GM21717 (cell line): ENCODE data around the gene TTC33.
"Not testable (repeated sequence)": the region's sequence is repeated elsewhere in the genome, so short reads cannot be mapped to it uniquely, and the experiment has no call there.

Experiments
- ATAC-seq: cut with Tn5 transposase; IDR thresholded peaks from one replicate; pipeline ENCODE4 v1.9.1; 2021; ENCODE audit warnings: mild to moderate bottlenecking, moderate library complexity; ENCODE audit not compliant: unreplicated experiment

The TTC33 gene

GRCh38 chr5:40656091-40656490 is 99.7 kb downstream of the TTC33 start:
- not testable (repeated sequence) for ATAC-seq

- no peak for ATAC-seq
Observed at GRCh38 chr5:40655138-40655537, 100.6 kb downstream of the TTC33 start.

GRCh38 chr5:40654377-40654991 is 101.3 kb downstream of the TTC33 start:
- ATAC-seq = no peak

GRCh38 chr5:40653221-40654022 is 102.3 kb downstream of the TTC33 start:
- ATAC-seq = no peak

GRCh38 chr5:40652441-40653220 is 103.1 kb downstream of the TTC33 start:
- no peak for ATAC-seq

- no peak for ATAC-seq
Observed at GRCh38 chr5:40651201-40651600, 104.6 kb downstream of the TTC33 start.

- ATAC-seq = no peak
Observed at GRCh38 chr5:40649463-40650030, 106.2 kb downstream of the TTC33 start.

GRCh38 chr5:40648150-40648549 is 107.6 kb downstream of the TTC33 start:
- ATAC-seq = no peak

- no peak for ATAC-seq
Observed at GRCh38 chr5:40646266-40646665, 109.5 kb downstream of the TTC33 start.

GRCh38 chr5:40639531-40639930 is 116.2 kb downstream of the TTC33 start:
- ATAC-seq = not testable (repeated sequence)

GRCh38 chr5:40634593-40634992 is 121.2 kb downstream of the TTC33 start:
- ATAC-seq = no peak

GRCh38 chr5:40634154-40634553 is 121.6 kb downstream of the TTC33 start:
- ATAC-seq = no peak

- no peak for ATAC-seq
Observed at GRCh38 chr5:40631236-40631635, 124.5 kb downstream of the TTC33 start.

- ATAC-seq = no peak
Observed at GRCh38 chr5:40630126-40630525, 125.6 kb downstream of the TTC33 start.

GRCh38 chr5:40628407-40628806 is 127.4 kb downstream of the TTC33 start:
- no peak for ATAC-seq

- no peak for ATAC-seq
Observed at GRCh38 chr5:40627706-40628105, 128.1 kb downstream of the TTC33 start.

GRCh38 chr5:40626801-40627200 is 129.0 kb downstream of the TTC33 start:
- no peak for ATAC-seq

- no peak for ATAC-seq
Observed at GRCh38 chr5:40623480-40624420, 132.0 kb downstream of the TTC33 start.

GRCh38 chr5:40622463-40623252 is 133.1 kb downstream of the TTC33 start:
- ATAC-seq = no peak
